Thyroid gland (tissue), 4 donors: ENCODE results near the gene DNMT3L. TPM values are rescaled to one million over a fixed set of nuclear protein-coding genes. Genes with fewer than 3 reads are reported as not detected.
"Not testable (repeated sequence)": the region's sequence is repeated elsewhere in the genome, so short reads cannot be mapped to it uniquely, and the experiment has no call there.

Experiments
- DNase-seq, 2 donors: peaks; one replicate each; pipeline ENCODE4 v3.0.0-alpha.2; 2019
- H3K27ac ChIP-seq, 3 donors: fragments of 200-600 bp; sonication (generic); 1 replicate in 2 of 3; 2 replicates in 1 of 3; pipeline ENCODE4 v1.5.1; 2016 to 2019; ENCODE audit warnings: mild to moderate bottlenecking in 1 of 3, moderate library complexity in 1 of 3
- H3K27me3 ChIP-seq: fragments of 200-600 bp; sonication (generic); one replicate; pipeline ENCODE4 v1.5.1; 2019
- H3K36me3 ChIP-seq, 2 donors: fragments of 200-600 bp; sonication (generic); one replicate each; pipeline ENCODE4 v1.5.1; 2016 to 2019
- H3K4me1 ChIP-seq, 2 donors: fragments of 200-600 bp; sonication (generic); one replicate each; pipeline ENCODE4 v1.5.1; 2017 to 2019
- H3K4me3 ChIP-seq, 3 donors: fragments of 200-600 bp; sonication (generic); replicated peaks in 1 of 3; 1 replicate in 2 of 3; 2 replicates in 1 of 3; pipeline ENCODE4 v1.5.1; 2016; ENCODE audit warnings: mild to moderate bottlenecking in 1 of 3
- H3K9me3 ChIP-seq: fragments of 200-600 bp; sonication (generic); one replicate; pipeline ENCODE4 v1.5.1; 2017
- CTCF ChIP-seq, 6 experiments: fragments of 200-600 bp in 3 of 6; fragments of 450-650 bp in 3 of 6; sonication (generic) in 3 of 6; IDR thresholded peaks; one replicate each; pipeline ENCODE4 v1.5.1; 2016 to 2019; ENCODE audit warnings: antibody characterized with exemption in 6 of 6, mild to moderate bottlenecking in 2 of 6, inconsistent platforms in 1 of 6, moderate library complexity in 1 of 6
- POLR2A ChIP-seq, 2 donors: fragments of 450-650 bp; IDR thresholded peaks; one replicate each; pipeline ENCODE4 v1.6.1; 2017; ENCODE audit warnings: antibody characterized with exemption in 2 of 2, mild to moderate bottlenecking in 2 of 2, moderate library complexity in 1 of 2
- WGBS, 2 donors: methylation state at CpG; one replicate each; pipeline ENCODE4 v1.1.5; 2017; 5-methylcytosine and 5-hydroxymethylcytosine counted together
- intact Hi-C: fragments of 100-400 bp; cut with DNase I; formaldehyde crosslinking; loops from one replicate; pipeline ENCODE4 v1.15.1; 2023
- total RNA-seq, 4 donors: library from RNA; depleted of rRNA; stranded (reverse); fragments of >200 nt; gene quantifications; one replicate each; pipeline ENCODE4 v1.2.3, GENCODE V29; 2016

Gene DNMT3L
- total RNA-seq, 4 donors from 2014 or later: not detected

GRCh38 chr21:44283948-44284347 is 22.3 kb upstream of the DNMT3L start:
- DNase-seq: no peak
- Histone ChIP-seq H3K27ac (no peak overlapping the region), H3K27me3 (no peaks in the 10 kb centered on the region), H3K9me3 (no peaks in the 10 kb centered on the region), H3K36me3 (no peaks in the 10 kb centered on the region), H3K4me3 (no peak overlapping the region), H3K4me1 (peaks cover 0 to 6% of the 10 kb centered on the region in 2 donors)
- intact Hi-C loops: no loop called here
- TF ChIP-seq CTCF (IDR thresholded peaks at IDR 0.05) (no peak), POLR2A (IDR thresholded peaks at IDR 0.05) (no peak)
- WGBS, 2 donors: 72 to 83% methylated on average over 10 of the region's 11 CpGs

- H3K4me1 ChIP-seq, H3K27ac ChIP-seq, H3K9me3 ChIP-seq, DNase-seq, H3K36me3 ChIP-seq, H3K4me3 ChIP-seq, intact Hi-C loops, H3K27me3 ChIP-seq: not testable (repeated sequence)
- 64 to 72% methylated on average over 11 of the region's 11 CpGs for WGBS, 2 donors
These were observed 21.6 kb upstream of the DNMT3L start for GRCh38 chr21:44283211-44283785.

- no peaks in the 10 kb centered on the region for H3K36me3 ChIP-seq
- H3K27me3 ChIP-seq: no peaks in the 10 kb centered on the region
- DNase-seq: no peak
- TF ChIP-seq CTCF (IDR thresholded peaks at IDR 0.05) (no peak), POLR2A (IDR thresholded peaks at IDR 0.05) (no peak)
- H3K27ac ChIP-seq: no peak overlapping the region
- intact Hi-C loops: no loop called here
- 93 to 95% methylated on average over 4 to 6 of the region's 9 CpGs for WGBS, 2 donors
- no peak overlapping the region for H3K4me3 ChIP-seq
- H3K9me3 ChIP-seq: no peaks in the 10 kb centered on the region
- peaks cover 0 to 6% of the 10 kb centered on the region in 2 donors for H3K4me1 ChIP-seq
These were observed 20.7 kb upstream of the DNMT3L start for GRCh38 chr21:44282370-44282769.

GRCh38 chr21:44281801-44282200 is 20.1 kb upstream of the DNMT3L start:
- Histone ChIP-seq H3K4me1 (peaks cover 0 to 6% of the 10 kb centered on the region in 2 donors), H3K4me3 (no peak overlapping the region), H3K27ac (no peak overlapping the region), H3K9me3 (no peaks in the 10 kb centered on the region), H3K36me3 (no peaks in the 10 kb centered on the region), H3K27me3 (no peaks in the 10 kb centered on the region)
- TF ChIP-seq CTCF (IDR thresholded peaks at IDR 0.05) (no peak), POLR2A (IDR thresholded peaks at IDR 0.05) (no peak)
- no peak for DNase-seq
- intact Hi-C loops: no loop called here
- WGBS, 2 donors: 96 to 98% methylated on average over 8 to 9 of the region's 9 CpGs

- intact Hi-C loops: no loop called here
- no peak for TF ChIP-seq CTCF (IDR thresholded peaks at IDR 0.05)
- TF ChIP-seq POLR2A (IDR thresholded peaks at IDR 0.05): no peak
- Histone ChIP-seq H3K36me3 (no peaks in the 10 kb centered on the region), H3K27me3 (no peaks in the 10 kb centered on the region), H3K4me1 (no peaks in the 10 kb centered on the region), H3K4me3 (no peak overlapping the region), H3K27ac (no peak overlapping the region), H3K9me3 (no peaks in the 10 kb centered on the region)
- no peak for DNase-seq
- 79 to 81% methylated on average over 19 of the region's 19 CpGs for WGBS, 2 donors
These were observed 17.9 kb upstream of the DNMT3L start for GRCh38 chr21:44279354-44280260.
